HG03196 (cell line): ENCODE data around the gene EVI2A.
A peak's percentile ranks its signal among the peaks of the same experiment; 100 is the strongest.
"Not testable (repeated sequence)": the region's sequence is repeated elsewhere in the genome, so short reads cannot be mapped to it uniquely, and the experiment has no call there.

ENCODE experiments used
- ATAC-seq: cut with Tn5 transposase; IDR thresholded peaks from one replicate; pipeline ENCODE4 v1.9.1; 2021; ENCODE audit not compliant: unreplicated experiment

EVI2A gene, protein sequence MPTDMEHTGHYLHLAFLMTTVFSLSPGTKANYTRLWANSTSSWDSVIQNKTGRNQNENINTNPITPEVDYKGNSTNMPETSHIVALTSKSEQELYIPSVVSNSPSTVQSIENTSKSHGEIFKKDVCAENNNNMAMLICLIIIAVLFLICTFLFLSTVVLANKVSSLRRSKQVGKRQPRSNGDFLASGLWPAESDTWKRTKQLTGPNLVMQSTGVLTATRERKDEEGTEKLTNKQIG

GRCh38 chr17:31321481-31321880, at the start of gene EVI2A:
TSS of gene EVI2A (minus strand) at chr17:31321622. CDS start at chr17:31319013, 2,609 bp downstream.
- peak; percentile 30 for ATAC-seq

GRCh38 chr17:31369266-31369665, 47.8 kb upstream of the EVI2A start:
- ATAC-seq = no peak

GRCh38 chr17:31366088-31366487, 44.7 kb upstream of the EVI2A start:
- ATAC-seq = no peak

- no peak for ATAC-seq
These were observed 42.6 kb upstream of the EVI2A start for GRCh38 chr17:31364012-31364411.

DNA sequence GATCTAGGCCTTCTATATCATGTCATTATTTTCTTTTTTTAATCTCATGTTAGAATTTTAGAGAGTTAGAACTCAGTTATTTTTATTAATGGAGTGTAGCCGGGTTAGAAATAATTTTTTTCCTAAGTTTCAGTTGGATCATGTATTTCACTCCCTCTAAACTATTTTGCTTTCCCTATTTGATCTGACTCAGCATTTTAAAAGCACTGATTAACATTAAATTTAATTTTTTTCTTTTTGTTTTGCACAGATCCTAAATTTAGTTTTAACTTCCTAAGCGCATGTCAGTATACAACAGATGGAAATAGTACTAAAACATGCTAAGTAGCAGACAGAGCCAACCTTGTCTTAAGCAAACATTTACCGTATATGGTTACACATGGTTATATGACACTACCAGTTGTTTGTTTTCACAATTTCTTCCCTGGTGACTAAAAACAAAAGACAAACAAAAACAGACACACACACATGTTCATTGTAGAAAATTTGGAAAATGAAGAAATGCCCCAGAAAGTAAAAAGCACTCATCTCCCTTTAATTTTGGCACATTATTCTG, 36.5 kb upstream of the EVI2A start:
- ATAC-seq = no peak

DNA sequence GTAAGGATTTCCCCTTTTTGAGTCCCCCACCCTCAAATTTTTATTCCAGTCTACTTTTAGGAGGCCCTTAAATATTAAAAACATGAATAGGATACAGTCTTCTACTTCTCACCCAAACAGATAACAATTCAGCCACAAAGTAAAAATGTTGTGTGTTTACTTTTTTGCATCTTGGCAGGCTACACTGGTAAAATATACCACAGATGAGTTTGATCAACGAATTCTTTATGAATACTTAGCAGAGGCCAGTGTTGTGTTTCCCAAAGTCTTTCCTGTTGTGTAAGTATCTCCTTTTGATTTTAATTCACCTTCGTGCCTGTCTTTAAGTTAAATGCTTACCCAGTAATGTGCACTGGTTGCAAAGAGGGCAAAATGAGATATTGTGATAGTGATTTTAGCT, 35.7 kb upstream of the EVI2A start:
- ATAC-seq = no peak

DNA sequence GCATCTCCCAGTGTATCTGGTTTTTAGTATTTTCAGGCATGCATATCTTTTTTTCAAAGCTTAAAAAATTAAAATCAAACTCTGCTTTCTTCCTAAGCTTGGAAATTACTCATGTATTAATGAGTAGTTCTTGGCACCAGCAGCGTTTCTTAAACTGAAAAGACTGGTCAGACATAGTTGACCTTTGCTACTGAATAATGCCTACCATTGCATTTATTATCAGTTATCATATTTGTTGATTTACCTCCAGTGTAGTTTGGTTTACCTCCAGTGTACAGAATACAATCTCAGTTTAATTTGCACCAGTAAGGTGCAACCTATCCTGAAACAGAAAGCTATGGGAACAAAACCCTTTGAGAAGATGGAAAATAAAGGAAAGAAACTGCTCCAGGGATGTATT, 34.5 kb upstream of the EVI2A start:
- ATAC-seq = no peak

GRCh38 chr17:31349454-31349853, 28.0 kb upstream of the EVI2A start:
- no peak for ATAC-seq

DNA sequence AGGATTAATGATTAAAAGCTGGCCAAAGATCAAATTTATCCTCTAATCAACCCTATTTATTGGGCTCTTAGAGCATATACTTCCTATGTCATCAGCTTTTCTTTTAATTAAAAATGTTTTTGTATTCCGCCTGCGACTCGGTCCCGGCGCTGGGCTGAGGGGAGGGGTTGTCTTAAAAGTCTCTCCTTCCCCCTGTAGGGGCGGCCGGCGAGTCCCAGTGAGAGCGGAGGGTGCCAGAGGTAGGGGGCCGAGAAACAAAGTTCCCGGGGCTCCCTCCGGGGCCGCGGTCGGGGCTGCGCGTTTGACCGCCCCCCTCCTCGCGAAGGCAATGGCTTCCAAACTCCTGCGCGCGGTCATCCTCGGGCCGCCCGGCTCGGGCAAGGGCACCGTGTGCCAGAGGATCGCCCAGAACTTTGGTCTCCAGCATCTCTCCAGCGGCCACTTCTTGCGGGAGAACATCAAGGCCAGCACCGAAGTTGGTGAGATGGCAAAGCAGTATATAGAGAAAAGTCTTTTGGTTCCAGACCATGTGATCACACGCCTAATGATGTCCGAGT, 23.8 kb upstream of the EVI2A start:
- ATAC-seq = not testable (repeated sequence)

DNA sequence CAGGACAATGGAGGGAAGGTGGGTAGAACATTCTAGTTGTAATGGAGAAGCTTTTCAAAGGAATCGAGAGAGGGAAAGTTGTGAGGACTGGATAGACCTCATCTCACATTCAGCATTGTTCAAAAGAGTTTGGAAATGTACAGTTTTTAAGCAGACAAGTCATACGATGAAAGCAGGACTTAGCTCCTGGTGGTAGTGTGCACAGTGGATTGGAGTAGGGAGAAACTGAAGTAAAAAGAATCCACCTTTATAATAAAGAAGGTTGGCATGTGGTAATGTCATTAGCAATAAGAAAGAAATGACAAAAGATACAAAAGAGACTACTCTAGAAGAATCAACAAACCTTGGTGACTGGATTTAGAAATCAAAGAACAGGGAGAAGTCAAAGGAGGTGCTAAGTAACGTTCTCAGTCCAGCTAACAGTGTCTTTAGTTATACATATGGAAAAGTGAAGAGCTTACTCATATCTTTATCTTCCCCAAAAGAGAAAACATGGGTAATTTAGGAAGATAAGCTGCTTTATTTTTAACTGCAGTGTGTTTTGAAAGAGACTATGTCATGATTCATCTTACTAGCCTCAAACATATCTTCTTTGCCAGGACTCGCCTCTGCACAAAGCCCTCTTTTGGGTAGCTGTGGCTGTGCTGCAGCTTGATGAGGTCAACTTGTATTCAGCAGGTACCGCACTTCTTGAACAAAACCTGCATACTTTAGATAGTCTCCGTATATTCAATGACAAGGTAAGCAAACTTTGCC, 18.7 kb upstream of the EVI2A start:
- no peak for ATAC-seq

DNA sequence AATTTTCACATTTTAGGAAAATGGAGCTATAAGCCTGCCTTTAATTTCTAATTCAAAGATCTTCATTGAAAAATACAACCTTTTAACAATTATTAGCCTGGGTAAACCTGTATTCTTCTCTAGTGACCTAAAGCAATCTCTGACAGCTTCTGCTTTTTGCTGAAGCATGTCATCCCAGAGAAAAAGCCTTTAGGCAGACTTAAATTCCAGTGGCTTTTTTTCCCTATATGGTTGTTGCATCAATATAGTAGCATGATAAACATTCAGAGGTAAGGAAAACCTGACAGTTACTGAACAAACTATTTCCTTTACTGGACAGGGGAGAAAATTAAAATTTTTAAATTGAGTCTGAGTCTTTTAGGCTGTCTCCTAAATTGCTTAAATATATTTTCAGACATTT, 7.8 kb upstream of the EVI2A start:
- ATAC-seq = no peak

- no peak for ATAC-seq
These were observed 6.7 kb upstream of the EVI2A start for GRCh38 chr17:31328160-31328535.

DNA sequence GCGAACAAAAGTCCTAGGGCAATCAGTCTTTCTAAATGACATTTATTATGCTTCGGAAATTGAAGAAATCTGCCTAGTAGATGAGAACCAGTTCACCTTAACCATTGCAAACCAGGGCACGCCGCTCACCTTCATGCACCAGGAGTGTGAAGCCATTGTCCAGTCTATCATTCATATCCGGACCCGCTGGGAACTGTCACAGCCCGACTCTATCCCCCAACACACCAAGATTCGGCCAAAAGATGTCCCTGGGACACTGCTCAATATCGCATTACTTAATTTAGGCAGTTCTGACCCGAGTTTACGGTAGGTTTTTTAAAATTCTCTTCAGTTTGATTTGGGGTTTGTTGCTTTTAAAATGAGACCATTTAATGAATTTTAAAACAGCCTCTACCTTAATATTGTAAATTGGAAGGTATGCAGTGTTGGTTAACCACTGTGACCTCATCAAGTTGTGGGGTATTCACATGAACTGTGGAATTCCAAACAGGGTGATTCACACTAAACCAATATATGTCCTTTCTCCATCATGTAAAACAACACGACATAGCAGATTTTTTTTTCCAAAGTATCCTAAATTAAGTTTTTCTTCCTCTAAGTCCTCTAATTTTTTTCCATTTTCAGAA, 6.2 kb upstream of the EVI2A start:
- ATAC-seq = no peak

DNA sequence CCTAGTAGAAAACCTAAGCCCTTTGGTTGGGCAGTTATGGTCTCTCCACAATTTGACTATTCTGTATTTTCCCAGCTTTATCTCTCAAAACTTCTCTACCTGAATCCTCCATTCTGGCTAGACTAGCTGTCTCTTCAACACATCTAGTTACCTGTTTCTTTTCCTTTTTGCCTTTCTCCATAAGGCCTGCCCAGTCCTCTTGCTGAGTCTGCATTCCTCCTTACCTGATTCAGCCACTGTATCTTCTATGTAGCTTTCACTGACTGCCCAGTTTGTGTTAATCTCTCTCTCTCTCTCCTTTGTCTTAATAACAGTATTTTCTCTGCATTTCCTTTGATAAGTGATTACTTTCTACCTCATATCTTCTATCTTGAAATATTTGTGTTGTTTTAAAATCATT, 2.1 kb upstream of the EVI2A start:
- no peak for ATAC-seq

- ATAC-seq = no peak
These were observed 544 bp upstream of the EVI2A start for GRCh38 chr17:31321966-31322365.

DNA sequence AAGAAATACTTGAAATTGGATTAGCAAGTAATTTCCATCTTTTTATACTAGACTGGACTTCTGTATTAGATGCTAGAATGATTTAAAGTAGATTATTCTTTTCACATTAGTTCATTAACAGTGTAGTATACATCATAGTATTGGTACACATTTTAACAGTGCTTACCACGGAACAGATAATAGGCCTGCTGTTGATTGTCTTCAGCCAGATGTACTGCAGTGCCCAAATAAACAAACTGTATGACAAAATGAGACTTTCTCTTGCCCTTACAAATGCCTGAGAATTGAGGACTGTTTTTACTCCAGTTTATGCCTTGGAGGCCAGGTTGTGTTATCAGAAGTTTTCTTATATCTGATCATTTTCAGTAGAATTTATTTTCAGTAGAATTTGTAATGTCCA, 631 bp downstream of the EVI2A start:
- ATAC-seq = no peak

GRCh38 chr17:31320241-31320640, 1.2 kb downstream of the EVI2A start:
- no peak for ATAC-seq

GRCh38 chr17:31318851-31319661, 2.4 kb downstream of the EVI2A start:
- ATAC-seq = peak; percentile 32

GRCh38 chr17:31318298-31318801, 3.1 kb downstream of the EVI2A start:
- no peak for ATAC-seq

DNA sequence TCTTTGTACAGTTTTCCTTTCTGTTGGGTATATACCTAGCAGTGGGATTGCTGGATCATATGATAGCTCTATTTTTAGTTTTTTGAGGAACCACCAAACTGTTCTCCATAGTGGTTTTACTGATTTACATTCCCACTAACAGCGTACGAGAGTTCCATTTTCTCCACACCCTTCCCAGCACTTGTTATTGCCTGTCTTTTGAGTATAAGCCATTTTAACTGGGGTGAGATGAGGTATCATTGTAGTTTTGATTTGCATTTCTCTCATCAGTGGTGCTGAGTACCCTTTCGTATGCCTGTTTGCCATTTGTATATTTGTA, 6.7 kb downstream of the EVI2A start:
- no peak for ATAC-seq
